Psoas muscle (tissue), 8 donors: ENCODE data around the gene PTCRA. TPM values are rescaled to one million over a fixed set of nuclear protein-coding genes. Genes with fewer than 3 reads are reported as not detected.

ENCODE experiments used
- ATAC-seq, 4 donors: fragments of 200-7000 bp; cut with Tn5 transposase; one replicate each; pipeline ENCODE4 v1.9.1; 2020; ENCODE audit warnings: moderate library complexity in 3 of 4, mild to moderate bottlenecking in 2 of 4
- DNase-seq, 2 donors: peaks; one replicate each; pipeline ENCODE4 v3.0.0-alpha.2; 2020
- H3K27ac ChIP-seq: fragments of 200-600 bp; one replicate; pipeline ENCODE4 v1.8.0; 2022
- H3K27me3 ChIP-seq, 3 donors: fragments of 200-600 bp in 1 of 3; one replicate each; pipeline versions ENCODE4 v1.6.1 to v1.8.0; 2013 to 2022; ENCODE audit warnings: low read length in 2 of 3, mild to moderate bottlenecking in 2 of 3, moderate library complexity in 1 of 3; ENCODE audit not compliant: insufficient read depth in 3 of 3
- H3K36me3 ChIP-seq, 2 donors: fragments of 200-600 bp in 1 of 2; one replicate each; pipeline versions ENCODE4 v1.6.1 to v1.8.0; 2013 to 2022; ENCODE audit warnings: low read depth in 1 of 2, mild to moderate bottlenecking in 1 of 2, moderate library complexity in 1 of 2; ENCODE audit not compliant: insufficient read depth in 1 of 2
- H3K4me1 ChIP-seq: fragments of 200-600 bp; one replicate; pipeline ENCODE4 v1.8.0; 2022
- H3K4me3 ChIP-seq: fragments of 200-600 bp; one replicate; pipeline ENCODE4 v1.8.0; 2022; ENCODE audit warnings: mild to moderate bottlenecking
- H3K9me3 ChIP-seq: fragments of 200-600 bp; one replicate; pipeline ENCODE4 v1.8.0; 2022
- WGBS, 3 donors: extraction: QIAGEN DNeasy Blood & Tissue Kit; methylation state at CpG; one replicate each; pipeline versions ENCODE4 v1.1.6 to v1.1.7; 2013; 5-methylcytosine and 5-hydroxymethylcytosine counted together
- intact Hi-C, 2 donors: fragments of 100-400 bp; cut with DNase I; formaldehyde crosslinking; loops; one replicate each; pipeline versions ENCODE4 v1.11.0 to v1.14.2; 2022
- polyA plus RNA-seq, 3 donors: library from polyadenylated mRNA; stranded (reverse); fragments of 200-250 nt; gene quantifications; one replicate each; pipeline ENCODE4 v1.2.3, GENCODE V29; 2013
- total RNA-seq, 4 donors: library from RNA; stranded (reverse); fragmentation: NEBNext Ultra II Directional in 2 of 4; extraction: Animal tissue kit (Norgen Biotek cat#: 25700) in 2 of 4; gene quantifications; one replicate each; pipeline versions ENCODE4 v1.2.1 to v1.2.4, GENCODE V29; 2021 to 2023
- TF ChIP-seq, protein P1 (sequence below): fragments of 200-600 bp; IDR thresholded peaks from one replicate; pipeline ENCODE4 v1.8.0; 2022; ENCODE audit warnings: antibody characterized with exemption
- donor health status: healthy with polysubstance abuse.
- donor health status: DM: no; HTN: no; CAD: no; lungs with moderate emphysema.
- donor health status: Bipolar disorder and iron deficiency.
- donor health status: healthy.
- donor health status: DM: yes; HTN: yes; CAD: no.
- donor health status: DM: no; HTN: no; CAD: no.
- donor health status: DM: no; HTN: no; CAD: no.
- donor health status: DM: yes; HTN: yes; CAD: no.

PTCRA gene
- total and polyA plus RNA-seq, 7 donors, result 0.09 TPM; not detected in 6

DNA sequence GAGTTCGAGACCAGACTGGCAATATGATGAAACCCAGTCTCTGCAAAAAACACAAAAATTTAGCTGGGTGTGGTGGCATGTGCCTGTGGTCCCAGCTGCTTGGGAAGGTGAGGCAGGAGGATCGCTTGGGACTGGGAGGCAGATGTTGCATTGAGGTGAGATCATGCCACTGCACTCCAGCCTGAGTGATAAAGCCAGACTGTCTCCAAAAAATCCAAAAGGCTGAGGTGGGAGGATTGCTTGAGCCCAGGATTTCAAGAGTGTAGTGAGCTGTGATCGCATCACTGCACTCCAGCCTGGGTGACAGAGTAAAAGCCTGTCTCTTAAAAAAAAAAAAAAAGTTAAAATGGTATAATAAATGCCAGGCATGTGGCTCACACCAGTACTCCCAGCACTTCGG is 1.3 kb upstream of the PTCRA start:
- H3K4me3 ChIP-seq, result no peak overlapping the region
- ATAC-seq (no peak), DNase-seq (no peak)
- peaks cover 4% of the 10 kb centered on the region for H3K4me1 ChIP-seq
- intact Hi-C loops, result no loop called here
- no peaks in the 10 kb centered on the region for H3K9me3 ChIP-seq
- H3K36me3 ChIP-seq, result no peaks in the 10 kb centered on the region
- peaks cover 0 to 32% (median 0%) of the 10 kb centered on the region in 3 donors for H3K27me3 ChIP-seq
- H3K27ac ChIP-seq, result no peak overlapping the region
- WGBS, 3 donors, result 65 to 68% (median 67%) methylated on average over 4 of the region's 4 CpGs
- TF ChIP-seq, protein P1, sequence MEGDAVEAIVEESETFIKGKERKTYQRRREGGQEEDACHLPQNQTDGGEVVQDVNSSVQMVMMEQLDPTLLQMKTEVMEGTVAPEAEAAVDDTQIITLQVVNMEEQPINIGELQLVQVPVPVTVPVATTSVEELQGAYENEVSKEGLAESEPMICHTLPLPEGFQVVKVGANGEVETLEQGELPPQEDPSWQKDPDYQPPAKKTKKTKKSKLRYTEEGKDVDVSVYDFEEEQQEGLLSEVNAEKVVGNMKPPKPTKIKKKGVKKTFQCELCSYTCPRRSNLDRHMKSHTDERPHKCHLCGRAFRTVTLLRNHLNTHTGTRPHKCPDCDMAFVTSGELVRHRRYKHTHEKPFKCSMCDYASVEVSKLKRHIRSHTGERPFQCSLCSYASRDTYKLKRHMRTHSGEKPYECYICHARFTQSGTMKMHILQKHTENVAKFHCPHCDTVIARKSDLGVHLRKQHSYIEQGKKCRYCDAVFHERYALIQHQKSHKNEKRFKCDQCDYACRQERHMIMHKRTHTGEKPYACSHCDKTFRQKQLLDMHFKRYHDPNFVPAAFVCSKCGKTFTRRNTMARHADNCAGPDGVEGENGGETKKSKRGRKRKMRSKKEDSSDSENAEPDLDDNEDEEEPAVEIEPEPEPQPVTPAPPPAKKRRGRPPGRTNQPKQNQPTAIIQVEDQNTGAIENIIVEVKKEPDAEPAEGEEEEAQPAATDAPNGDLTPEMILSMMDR, result no peak

DNA sequence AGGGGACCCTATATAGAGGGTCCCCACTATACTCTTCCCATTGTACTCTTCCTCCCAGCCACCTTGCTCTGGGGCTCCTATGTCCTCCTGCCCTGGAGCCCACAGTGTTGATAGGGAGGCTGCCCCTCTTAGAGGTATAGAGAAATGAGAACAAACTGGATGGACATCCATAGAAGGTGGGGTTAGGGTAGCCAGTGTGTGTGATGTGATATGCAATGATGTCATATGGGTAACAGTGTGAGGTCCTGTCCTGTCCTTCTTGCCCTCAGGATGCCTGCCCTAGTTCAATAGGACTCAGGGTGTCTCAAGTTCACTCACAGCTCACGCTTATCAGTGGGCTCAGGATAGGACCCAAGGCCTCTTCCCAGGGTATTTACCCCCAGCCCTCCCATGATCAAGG is 435 bp downstream of the PTCRA start:
- Histone ChIP-seq H3K9me3 (no peaks in the 10 kb centered on the region), H3K4me3 (no peak overlapping the region), H3K36me3 (no peaks in the 10 kb centered on the region), H3K27me3 (peaks cover 0 to 27% (median 0%) of the 10 kb centered on the region in 3 donors), H3K4me1 (peaks cover 4% of the 10 kb centered on the region), H3K27ac (no peak overlapping the region)
- ATAC-seq (no peak), DNase-seq (no peak)
- intact Hi-C loops, result no loop called here
- 87 to 95% (median 88%) methylated on average over 1 of the region's 1 CpG for WGBS, 3 donors
- TF ChIP-seq, protein P1, result no peak

DNA sequence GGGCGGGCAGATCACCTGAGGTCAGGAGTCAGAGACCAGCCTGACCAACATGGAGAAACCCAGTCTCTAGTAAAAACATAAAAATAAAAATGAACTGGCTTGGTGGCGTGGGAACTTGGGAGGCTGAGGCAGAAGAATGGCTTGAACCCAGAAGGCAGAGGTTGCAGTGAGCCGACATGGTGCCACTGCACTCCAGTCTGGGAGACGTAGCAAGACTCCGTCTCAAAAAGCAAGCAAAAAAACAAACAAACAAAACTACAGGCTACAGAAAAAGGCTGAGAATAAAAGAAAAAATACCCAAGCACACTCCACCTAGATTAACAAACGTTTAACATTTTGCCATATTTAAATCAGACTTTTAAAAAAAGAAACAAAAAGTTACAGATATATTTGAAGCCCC is 5.9 kb downstream of the PTCRA start:
- DNase-seq (no peak), ATAC-seq (no peak)
- intact Hi-C loops, result no loop called here
- WGBS, 3 donors, result 68 to 77% (median 74%) methylated on average over 6 of the region's 6 CpGs
- Histone ChIP-seq H3K4me1 (no peaks in the 10 kb centered on the region), H3K9me3 (no peaks in the 10 kb centered on the region), H3K27ac (no peak overlapping the region), H3K4me3 (no peak overlapping the region), H3K27me3 (no peaks in the 10 kb centered on the region), H3K36me3 (no peaks in the 10 kb centered on the region)
- TF ChIP-seq, protein P1, result no peak

DNA sequence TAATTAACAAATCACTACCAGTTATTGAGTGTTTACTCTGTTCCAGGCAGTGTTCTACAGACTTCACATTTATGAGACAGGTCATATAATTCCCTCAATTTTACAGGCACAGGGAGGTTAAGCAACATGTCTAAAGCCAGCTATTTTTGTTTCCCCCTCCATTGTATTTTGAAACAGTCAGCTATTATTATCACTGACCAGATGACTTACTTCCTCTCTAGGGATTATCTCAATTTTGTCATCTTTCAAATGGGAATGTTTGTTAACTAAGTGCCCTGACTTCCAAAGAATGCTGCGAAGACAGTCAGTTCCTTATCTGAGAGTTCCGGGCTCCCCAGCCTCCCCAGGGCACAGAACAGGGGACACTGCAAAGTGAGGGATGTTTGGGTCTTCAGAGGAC is 7.8 kb downstream of the PTCRA start:
- no peak for DNase-seq
- no peak overlapping the region for H3K27ac ChIP-seq
- H3K9me3 ChIP-seq, result no peaks in the 10 kb centered on the region
- no peak for ATAC-seq
- 74 to 87% (median 75%) methylated on average over 2 of the region's 2 CpGs for WGBS, 3 donors
- intact Hi-C loops, result no loop called here
- H3K36me3 ChIP-seq, result no peaks in the 10 kb centered on the region
- no peak overlapping the region for H3K4me3 ChIP-seq
- TF ChIP-seq, protein P1, result no peak
- H3K4me1 ChIP-seq, result peaks cover 2% of the 10 kb centered on the region
- no peaks in the 10 kb centered on the region for H3K27me3 ChIP-seq

DNA sequence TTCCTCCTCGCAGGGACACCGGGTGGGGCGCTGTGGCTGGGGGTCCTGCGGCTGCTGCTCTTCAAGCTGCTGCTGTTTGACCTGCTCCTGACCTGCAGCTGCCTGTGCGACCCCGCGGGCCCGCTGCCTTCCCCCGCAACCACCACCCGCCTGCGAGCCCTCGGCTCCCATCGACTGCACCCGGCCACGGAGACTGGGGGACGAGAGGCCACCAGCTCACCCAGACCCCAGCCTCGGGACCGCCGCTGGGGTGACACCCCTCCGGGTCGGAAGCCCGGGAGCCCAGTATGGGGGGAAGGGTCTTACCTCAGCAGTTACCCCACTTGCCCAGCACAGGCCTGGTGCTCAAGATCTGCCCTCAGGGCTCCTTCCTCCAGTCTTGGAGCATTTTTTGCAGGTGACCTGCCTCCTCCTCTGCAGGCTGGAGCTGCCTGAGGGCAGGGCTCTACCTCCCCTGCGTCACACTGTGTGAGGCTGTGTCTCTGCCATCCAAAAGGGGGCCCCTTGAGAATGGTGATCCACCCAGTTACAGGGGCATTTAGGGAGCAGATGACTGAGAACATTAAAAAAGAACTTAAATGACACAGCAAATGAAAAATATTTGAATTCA is 9.5 kb downstream of the PTCRA start:
- intact Hi-C loops, result no loop called here
- no peak overlapping the region for H3K27ac ChIP-seq
- H3K27me3 ChIP-seq, result no peaks in the 10 kb centered on the region
- TF ChIP-seq, protein P1, result no peak
- WGBS, 3 donors, result 41 to 51% (median 44%) methylated on average over 23 of the region's 23 CpGs
- peaks cover 8% of the 10 kb centered on the region for H3K4me1 ChIP-seq
- no peaks in the 10 kb centered on the region for H3K36me3 ChIP-seq
- H3K9me3 ChIP-seq, result no peaks in the 10 kb centered on the region
- no peak for DNase-seq
- no peak for ATAC-seq
- H3K4me3 ChIP-seq, result no peak overlapping the region
